Vagina (tissue), 2 donors: Measurements from ENCODE around the gene GTPBP1. TPM values are rescaled to one million over a fixed set of nuclear protein-coding genes. Genes with fewer than 3 reads are reported as not detected.

Experiments used
- DNase-seq, 2 donors: peaks; one replicate each; pipeline ENCODE4 v3.0.0-alpha.2; 2017; ENCODE audit errors: extremely low spot score in 2 of 2
- H3K27ac ChIP-seq: fragments of 200-600 bp; sonication (generic); one replicate; pipeline ENCODE4 v1.5.1; 2019
- H3K27me3 ChIP-seq: fragments of 200-600 bp; sonication (generic); one replicate; pipeline ENCODE4 v1.5.1; 2019
- H3K36me3 ChIP-seq, 2 donors: fragments of 200-600 bp; sonication (generic); one replicate each; pipeline ENCODE4 v1.5.1; 2017 to 2019
- H3K4me1 ChIP-seq: fragments of 200-600 bp; sonication (generic); one replicate; pipeline ENCODE4 v1.5.1; 2019
- H3K4me3 ChIP-seq, 2 donors: fragments of 200-600 bp; sonication (generic); 1 replicate in 1 of 2; 2 replicates in 1 of 2; pipeline ENCODE4 v1.5.1; 2016 to 2019
- H3K9me3 ChIP-seq: fragments of 200-600 bp; sonication (generic); one replicate; pipeline ENCODE4 v1.5.1; 2019
- CTCF ChIP-seq, 3 experiments: fragments of 450-650 bp in 2 of 3; fragments of 200-600 bp in 1 of 3; sonication (generic) in 1 of 3; IDR thresholded peaks; one replicate each; pipeline ENCODE4 v1.5.1; 2017 to 2019; ENCODE audit warnings: antibody characterized with exemption in 3 of 3, mild to moderate bottlenecking in 2 of 3, moderate library complexity in 2 of 3
- POLR2A ChIP-seq, 2 donors: fragments of 450-650 bp; IDR thresholded peaks; one replicate each; pipeline ENCODE4 v1.6.1; 2017; ENCODE audit warnings: antibody characterized with exemption in 2 of 2, mild to moderate bottlenecking in 2 of 2, moderate library complexity in 2 of 2
- POLR2AphosphoS5 ChIP-seq, 2 donors: sonication (generic); formaldehyde crosslinking; IDR thresholded peaks; one replicate each; pipeline ENCODE4 v1.9.0; 2017; ENCODE audit warnings: antibody characterized with exemption in 2 of 2, mild to moderate bottlenecking in 2 of 2, low read depth in 1 of 2; ENCODE audit not compliant: insufficient read depth in 1 of 2
- intact Hi-C: fragments of 100-400 bp; cut with DNase I; formaldehyde crosslinking; loops from one replicate; pipeline ENCODE4 v1.15.1; 2023
- total RNA-seq: library from RNA; depleted of rRNA; stranded (reverse); fragments of >200 nt; gene quantifications from one replicate; pipeline ENCODE4 v1.2.3, GENCODE V29; 2016

The GTPBP1 gene
- total RNA-seq, 1 donor from 2014 or later: 69.5 TPM

- no peak overlapping the region for H3K4me3 ChIP-seq
- no peak for DNase-seq
- TF ChIP-seq CTCF (IDR thresholded peaks at IDR 0.05): no peak
- no peak for TF ChIP-seq POLR2A (IDR thresholded peaks at IDR 0.05)
- no peak for TF ChIP-seq POLR2AphosphoS5 (IDR thresholded peaks at IDR 0.05; ENCODE audit: insufficient read depth in 1 of 2, low read depth in 1 of 2)
- no peak overlapping the region for H3K27ac ChIP-seq
- peaks cover under 1% of the 10 kb centered on the region for H3K4me1 ChIP-seq
- intact Hi-C loops: no loop called here
- H3K27me3 ChIP-seq: no peaks in the 10 kb centered on the region
- H3K9me3 ChIP-seq: no peaks in the 10 kb centered on the region
- H3K36me3 ChIP-seq: peaks cover 0 to 86% of the 10 kb centered on the region in 2 donors
These were observed 21.4 kb downstream of the GTPBP1 start for GRCh38 chr22:38727123-38727522.

- Histone ChIP-seq H3K27ac (no peak overlapping the region), H3K9me3 (no peaks in the 10 kb centered on the region), H3K4me1 (peaks cover 7% of the 10 kb centered on the region), H3K27me3 (no peaks in the 10 kb centered on the region), H3K4me3 (no peak overlapping the region), H3K36me3 (peaks cover 0 to 80% of the 10 kb centered on the region in 2 donors)
- no peak for TF ChIP-seq CTCF (IDR thresholded peaks at IDR 0.05)
- no peak for DNase-seq
- intact Hi-C loops: no loop called here
These were observed 22.0 kb downstream of the GTPBP1 start for GRCh38 chr22:38727530-38728451.

- peaks cover 0 to 70% of the 10 kb centered on the region in 2 donors for H3K36me3 ChIP-seq
These were observed 23.4 kb downstream of the GTPBP1 start for GRCh38 chr22:38728871-38729796.

GRCh38 chr22:38729946-38730345 lies 24.2 kb downstream of the GTPBP1 start:
- Histone ChIP-seq H3K9me3 (no peaks in the 10 kb centered on the region), H3K36me3 (peaks cover 0 to 61% of the 10 kb centered on the region in 2 donors), H3K4me1 (peaks cover 16% of the 10 kb centered on the region), H3K27me3 (no peaks in the 10 kb centered on the region), H3K4me3 (no peak overlapping the region), H3K27ac (no peak overlapping the region)
- intact Hi-C loops: no loop called here
- TF ChIP-seq CTCF (IDR thresholded peaks at IDR 0.05): no peak
- no peak for TF ChIP-seq POLR2A (IDR thresholded peaks at IDR 0.05)
- TF ChIP-seq POLR2AphosphoS5 (IDR thresholded peaks at IDR 0.05; ENCODE audit: insufficient read depth in 1 of 2, low read depth in 1 of 2): no peak
- DNase-seq: no peak

More at GRCh38 chr22:38728871-38729796, 23.4 kb downstream of the GTPBP1 start:
- no peak for DNase-seq
- Histone ChIP-seq H3K4me3 (no peak overlapping the region), H3K4me1 (peaks cover 16% of the 10 kb centered on the region), H3K27ac (no peak overlapping the region), H3K27me3 (no peaks in the 10 kb centered on the region), H3K9me3 (no peaks in the 10 kb centered on the region)
- intact Hi-C loops: no loop called here
- no peak for TF ChIP-seq POLR2AphosphoS5 (IDR thresholded peaks at IDR 0.05; ENCODE audit: insufficient read depth in 1 of 2, low read depth in 1 of 2)
- TF ChIP-seq POLR2A (IDR thresholded peaks at IDR 0.05): no peak
- TF ChIP-seq CTCF (IDR thresholded peaks at IDR 0.05): no peak
